ENCODE results near the gene TST. TPM values are rescaled to one million over a fixed set of nuclear protein-coding genes. Genes with fewer than 3 reads are reported as not detected.

TST gene
- total RNA-seq, 1 donor from 2014 or later, result 10.4 TPM

DNA sequence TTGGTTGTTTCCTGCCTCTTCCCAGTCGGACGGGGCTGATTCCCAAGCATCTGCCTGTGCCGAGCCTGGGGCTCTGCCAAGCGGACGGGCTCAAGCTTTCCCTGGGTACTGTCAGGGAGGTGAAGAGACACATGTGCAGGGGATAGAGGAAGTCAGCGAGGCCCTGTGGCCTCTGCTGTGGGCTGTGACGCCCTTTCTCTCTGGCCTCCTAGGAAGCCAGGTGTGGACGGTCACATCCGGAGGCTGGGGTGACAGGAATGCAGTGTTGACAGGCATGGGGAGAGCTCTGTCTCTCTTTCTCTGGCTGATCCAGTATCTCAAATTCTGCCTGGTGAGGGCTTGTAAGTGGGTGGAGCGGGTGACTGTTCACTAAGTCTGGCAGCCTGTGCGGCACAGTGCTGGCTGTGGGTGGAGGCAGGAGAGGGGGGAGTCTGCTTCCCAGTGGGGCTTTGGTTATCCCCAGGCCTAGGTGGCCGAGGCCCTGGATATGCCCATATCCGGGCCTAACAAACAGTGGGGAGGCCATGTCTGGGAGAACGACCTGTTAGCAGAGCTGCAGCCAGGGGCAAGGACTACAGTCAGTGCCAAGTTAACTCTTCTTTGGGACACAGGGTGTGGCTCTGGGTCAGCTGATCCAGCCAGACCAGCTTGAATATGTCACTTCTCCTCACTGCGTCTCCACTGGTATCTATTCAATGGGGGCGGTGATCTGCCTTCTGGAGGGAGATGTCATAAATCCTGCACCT is 34.2 kb upstream of the TST start:
- Mint-ChIP-seq H3K36me3 (ENCODE audit: unreplicated experiment) (peaks cover 6% of the 10 kb centered on the region), H3K4me3 (ENCODE audit: unreplicated experiment) (peak overlapping the region; percentile 89), H3K27me3 (ENCODE audit: unreplicated experiment) (peaks cover 5% of the 10 kb centered on the region), H3K4me1 (ENCODE audit: low read depth, unreplicated experiment) (peaks cover 28% of the 10 kb centered on the region), H3K9me3 (ENCODE audit: unreplicated experiment) (peaks cover 4% of the 10 kb centered on the region), H3K27ac (ENCODE audit: unreplicated experiment) (peak overlapping the region; percentile 77)
- DNase-seq, result no peak
- no peak for TF ChIP-seq CTCF (IDR thresholded peaks at IDR 0.05; ENCODE audit: partially characterized antibody, unreplicated experiment)

DNA sequence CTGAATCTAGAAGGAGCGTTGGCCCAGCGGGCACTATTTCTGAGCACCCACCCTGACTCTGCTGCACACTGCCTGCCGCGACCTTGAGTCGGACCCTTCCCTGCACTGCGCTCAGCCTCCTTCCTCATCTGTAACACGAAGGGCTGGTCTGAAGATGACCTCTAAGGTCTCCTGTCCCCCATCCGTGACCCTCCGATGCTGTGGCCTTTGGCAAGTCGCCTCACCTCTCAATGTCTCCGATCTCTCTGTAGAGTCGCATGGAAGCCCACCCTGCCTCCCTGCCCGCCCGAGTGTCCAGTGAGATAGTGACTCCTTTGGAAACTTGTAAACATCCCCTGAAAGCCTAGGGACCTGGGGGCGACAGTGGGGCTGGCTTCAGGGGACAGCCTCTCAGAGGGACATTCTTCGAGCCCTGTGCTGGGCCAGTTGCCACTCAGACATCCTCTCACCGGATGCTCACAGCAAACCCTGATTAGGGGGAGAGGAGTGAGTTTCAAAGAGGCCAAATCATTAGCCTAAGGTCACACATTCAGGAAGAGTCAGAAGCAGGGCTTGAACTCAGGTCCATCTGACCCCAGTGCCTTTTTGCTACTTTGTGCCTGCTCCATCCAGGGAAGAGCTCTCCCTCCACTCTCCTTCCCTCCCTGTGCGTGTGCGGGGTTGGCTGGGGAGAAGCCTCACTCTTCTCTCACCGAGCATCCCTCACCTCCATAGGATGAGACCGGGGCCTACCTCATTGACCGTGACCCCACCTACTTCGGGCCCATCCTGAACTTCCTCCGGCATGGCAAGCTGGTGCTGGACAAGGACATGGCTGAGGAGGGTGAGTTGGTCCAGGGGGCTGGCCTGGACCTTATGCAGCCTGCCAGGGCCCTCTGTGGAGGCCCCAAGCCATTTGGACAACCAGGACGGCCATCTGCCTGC is 33.4 kb upstream of the TST start:
- H3K4me1 Mint-ChIP-seq (ENCODE audit: low read depth, unreplicated experiment), result peaks cover 28% of the 10 kb centered on the region
- H3K4me3 Mint-ChIP-seq (ENCODE audit: unreplicated experiment), result peak overlapping the region; percentile 89
- H3K9me3 Mint-ChIP-seq (ENCODE audit: unreplicated experiment), result peaks cover 4% of the 10 kb centered on the region
- DNase-seq, result no peak
- peaks cover 5% of the 10 kb centered on the region for H3K27me3 Mint-ChIP-seq (ENCODE audit: unreplicated experiment)
- TF ChIP-seq CTCF (IDR thresholded peaks at IDR 0.05; ENCODE audit: partially characterized antibody, unreplicated experiment), result no peak
- peak overlapping the region; percentile 19 for H3K27ac Mint-ChIP-seq (ENCODE audit: unreplicated experiment)
- peaks cover 2% of the 10 kb centered on the region for H3K36me3 Mint-ChIP-seq (ENCODE audit: unreplicated experiment)

DNA sequence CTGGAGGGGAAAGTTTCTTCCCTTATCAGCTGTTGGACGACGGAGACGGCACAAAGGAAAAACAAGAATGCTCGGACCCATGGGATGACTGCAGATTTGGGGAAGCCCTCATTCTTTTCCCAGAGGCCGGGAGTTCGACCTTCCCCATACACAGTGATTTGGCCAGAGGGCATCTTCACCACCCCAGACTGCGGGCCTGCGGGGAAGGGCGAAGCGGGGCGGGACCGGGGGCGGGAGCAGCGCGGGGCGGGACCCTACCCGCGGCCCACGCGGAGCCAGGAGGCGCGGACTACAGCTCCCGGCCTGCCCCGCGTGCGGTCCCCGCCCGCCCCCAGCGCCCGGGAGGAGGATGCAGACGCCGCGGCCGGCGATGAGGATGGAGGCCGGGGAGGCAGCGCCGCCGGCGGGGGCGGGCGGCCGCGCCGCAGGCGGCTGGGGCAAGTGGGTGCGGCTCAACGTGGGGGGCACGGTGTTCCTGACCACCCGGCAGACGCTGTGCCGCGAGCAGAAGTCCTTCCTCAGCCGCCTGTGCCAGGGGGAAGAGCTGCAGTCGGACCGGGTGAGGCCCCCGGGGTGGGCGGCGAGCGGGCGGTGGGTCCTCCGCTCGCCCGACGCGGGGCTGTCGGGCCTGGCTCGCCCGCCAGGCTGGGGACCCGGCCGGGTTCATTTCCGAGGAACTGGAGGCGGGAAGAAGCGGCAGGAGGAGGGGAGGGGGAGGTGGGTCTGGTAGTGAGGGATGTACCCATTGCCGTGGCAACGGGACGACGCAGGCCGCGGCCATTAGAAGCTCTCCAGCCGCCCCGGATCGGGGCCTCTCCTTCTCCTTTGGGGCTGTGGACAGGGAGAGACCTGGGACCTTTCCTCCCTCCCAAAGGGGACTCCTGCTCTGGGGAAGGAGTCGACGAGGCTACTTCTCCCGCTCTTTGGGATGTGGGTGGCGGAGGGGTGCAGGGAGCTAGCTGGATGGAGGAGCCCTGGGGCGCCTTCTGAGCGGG is 32.4 kb upstream of the TST start, which contains the start of gene KCTD17:
KCTD17 (plus strand) TSS at position 352 of the 995 bp plus-strand sequence; CDS start at position 371, 19 bp downstream.
- DNase-seq, result peak; percentile 83
- peaks cover 10% of the 10 kb centered on the region for H3K9me3 Mint-ChIP-seq (ENCODE audit: unreplicated experiment)
- peak within 1 kb of the TSS; percentile 89 for H3K4me3 Mint-ChIP-seq (ENCODE audit: unreplicated experiment)
- peaks cover 10% of the 10 kb centered on the region for H3K27me3 Mint-ChIP-seq (ENCODE audit: unreplicated experiment)
- H3K36me3 Mint-ChIP-seq (ENCODE audit: unreplicated experiment), result no peaks in the 10 kb centered on the region
- no peak for TF ChIP-seq CTCF (IDR thresholded peaks at IDR 0.05; ENCODE audit: partially characterized antibody, unreplicated experiment)
- H3K27ac Mint-ChIP-seq (ENCODE audit: unreplicated experiment), result peak within 1 kb of the TSS; percentile 66
- peaks cover 33% of the 10 kb centered on the region for H3K4me1 Mint-ChIP-seq (ENCODE audit: low read depth, unreplicated experiment)

GRCh38 chr22:37050913-37051312 is 31.7 kb upstream of the TST start:
- Mint-ChIP-seq H3K27ac (ENCODE audit: unreplicated experiment) (no peak overlapping the region), H3K36me3 (ENCODE audit: unreplicated experiment) (no peaks in the 10 kb centered on the region), H3K4me3 (ENCODE audit: unreplicated experiment) (peak overlapping the region; percentile 86), H3K9me3 (ENCODE audit: unreplicated experiment) (peaks cover 14% of the 10 kb centered on the region), H3K4me1 (ENCODE audit: low read depth, unreplicated experiment) (peaks cover 39% of the 10 kb centered on the region), H3K27me3 (ENCODE audit: unreplicated experiment) (peaks cover 12% of the 10 kb centered on the region)
- no peak for DNase-seq
- TF ChIP-seq CTCF (IDR thresholded peaks at IDR 0.05; ENCODE audit: partially characterized antibody, unreplicated experiment), result no peak
